Adipocyte (in vitro differentiated cells): ENCODE results near the gene AGR3.

Experiments
- DNase-seq: peaks from one replicate; pipeline ENCODE4 v3.0.0-alpha.2; 2015; ENCODE audit warnings: low read depth
- H3K27me3 ChIP-seq: replicated peaks from 2 replicates; pipeline ENCODE4 v1.7.0; 2013; ENCODE audit warnings: mild to moderate bottlenecking, low read length, moderate library complexity; ENCODE audit not compliant: control insufficient read depth, insufficient read depth
- H3K36me3 ChIP-seq: 2 replicates; pipeline ENCODE4 v1.7.0; 2013; ENCODE audit warnings: low read length, mild to moderate bottlenecking, moderate library complexity; ENCODE audit not compliant: control insufficient read depth, insufficient read depth, severe bottlenecking
- H3K4me1 ChIP-seq: 2 replicates; pipeline ENCODE4 v1.7.0; 2013; ENCODE audit warnings: mild to moderate bottlenecking, low read length, moderate library complexity; ENCODE audit not compliant: control insufficient read depth, insufficient read depth
- H3K4me3 ChIP-seq: 2 replicates; pipeline ENCODE4 v1.7.0; 2013; ENCODE audit warnings: mild to moderate bottlenecking, low read length, moderate library complexity
- H3K9ac ChIP-seq: 2 replicates; pipeline ENCODE4 v1.7.0; 2013; ENCODE audit warnings: mild to moderate bottlenecking, low read length, moderate library complexity
- H3K9me3 ChIP-seq: 2 replicates; pipeline ENCODE4 v1.7.0; 2013; ENCODE audit warnings: mild to moderate bottlenecking, low read length, moderate library complexity; ENCODE audit not compliant: control insufficient read depth

Gene AGR3

GRCh38 chr7:16833373-16833772 lies 48.4 kb downstream of the AGR3 start:
- H3K4me1 ChIP-seq, result no peaks in the 10 kb centered on the region
- no peak overlapping the region for H3K4me3 ChIP-seq
- H3K27me3 ChIP-seq, result no peaks in the 10 kb centered on the region
- no peak overlapping the region for H3K9ac ChIP-seq
- no peaks in the 10 kb centered on the region for H3K9me3 ChIP-seq
- no peaks in the 10 kb centered on the region for H3K36me3 ChIP-seq
- DNase-seq, result no peak

- Histone ChIP-seq H3K9ac (no peak overlapping the region), H3K27me3 (no peaks in the 10 kb centered on the region), H3K36me3 (no peaks in the 10 kb centered on the region), H3K9me3 (no peaks in the 10 kb centered on the region), H3K4me3 (no peak overlapping the region), H3K4me1 (no peaks in the 10 kb centered on the region)
- DNase-seq, result no peak
Observed at GRCh38 chr7:16826060-16826459, 55.7 kb downstream of the AGR3 start.

- Histone ChIP-seq H3K36me3 (no peaks in the 10 kb centered on the region), H3K4me1 (no peaks in the 10 kb centered on the region), H3K9me3 (no peaks in the 10 kb centered on the region), H3K27me3 (no peaks in the 10 kb centered on the region), H3K4me3 (no peak overlapping the region), H3K9ac (no peak overlapping the region)
- DNase-seq, result no peak
Observed at GRCh38 chr7:16822029-16822428, 59.8 kb downstream of the AGR3 start.

- H3K9me3 ChIP-seq, result no peaks in the 10 kb centered on the region
- DNase-seq, result no peak
- H3K27me3 ChIP-seq, result no peaks in the 10 kb centered on the region
- no peak overlapping the region for H3K9ac ChIP-seq
- no peaks in the 10 kb centered on the region for H3K4me1 ChIP-seq
- H3K4me3 ChIP-seq, result no peak overlapping the region
- no peaks in the 10 kb centered on the region for H3K36me3 ChIP-seq
Observed at GRCh38 chr7:16818732-16819131, 63.1 kb downstream of the AGR3 start.

GRCh38 chr7:16817536-16817935 lies 64.2 kb downstream of the AGR3 start:
- peak; percentile 45 for DNase-seq
- H3K36me3 ChIP-seq, result no peaks in the 10 kb centered on the region
- H3K4me3 ChIP-seq, result no peak overlapping the region
- H3K9me3 ChIP-seq, result no peaks in the 10 kb centered on the region
- no peak overlapping the region for H3K9ac ChIP-seq
- no peaks in the 10 kb centered on the region for H3K27me3 ChIP-seq
- no peaks in the 10 kb centered on the region for H3K4me1 ChIP-seq

- Histone ChIP-seq H3K27me3 (no peaks in the 10 kb centered on the region), H3K36me3 (no peaks in the 10 kb centered on the region), H3K4me1 (no peaks in the 10 kb centered on the region), H3K9ac (no peak overlapping the region), H3K4me3 (no peak overlapping the region), H3K9me3 (no peaks in the 10 kb centered on the region)
- no peak for DNase-seq
Observed at GRCh38 chr7:16816824-16817223, 65.0 kb downstream of the AGR3 start.

- Histone ChIP-seq H3K4me1 (no peaks in the 10 kb centered on the region), H3K9ac (no peak overlapping the region), H3K27me3 (no peaks in the 10 kb centered on the region), H3K4me3 (no peak overlapping the region), H3K9me3 (no peaks in the 10 kb centered on the region), H3K36me3 (no peaks in the 10 kb centered on the region)
- DNase-seq, result no peak
Observed at GRCh38 chr7:16815001-16815400, 66.8 kb downstream of the AGR3 start.

GRCh38 chr7:16813232-16813616 lies 68.6 kb downstream of the AGR3 start:
- H3K36me3 ChIP-seq, result no peaks in the 10 kb centered on the region
- DNase-seq, result no peak

GRCh38 chr7:16812542-16813231 lies 69.1 kb downstream of the AGR3 start:
- Histone ChIP-seq H3K9ac (no peak overlapping the region), H3K4me1 (no peaks in the 10 kb centered on the region), H3K4me3 (no peak overlapping the region), H3K27me3 (no peaks in the 10 kb centered on the region), H3K9me3 (no peaks in the 10 kb centered on the region), H3K36me3 (no peaks in the 10 kb centered on the region)
- DNase-seq, result no peak

More at GRCh38 chr7:16813232-16813616, 68.6 kb downstream of the AGR3 start:
- H3K9me3 ChIP-seq, result no peaks in the 10 kb centered on the region
- H3K9ac ChIP-seq, result no peak overlapping the region
- no peaks in the 10 kb centered on the region for H3K27me3 ChIP-seq
- H3K4me1 ChIP-seq, result no peaks in the 10 kb centered on the region
- no peak overlapping the region for H3K4me3 ChIP-seq

- Histone ChIP-seq H3K4me1 (no peaks in the 10 kb centered on the region), H3K9ac (no peak overlapping the region), H3K4me3 (no peak overlapping the region), H3K36me3 (no peaks in the 10 kb centered on the region), H3K9me3 (no peaks in the 10 kb centered on the region), H3K27me3 (no peaks in the 10 kb centered on the region)
- DNase-seq, result peak; percentile 70
Observed at GRCh38 chr7:16811551-16811950, 70.2 kb downstream of the AGR3 start.

- no peak overlapping the region for H3K4me3 ChIP-seq
- no peaks in the 10 kb centered on the region for H3K36me3 ChIP-seq
- H3K27me3 ChIP-seq, result no peaks in the 10 kb centered on the region
- no peaks in the 10 kb centered on the region for H3K4me1 ChIP-seq
- H3K9me3 ChIP-seq, result no peaks in the 10 kb centered on the region
- H3K9ac ChIP-seq, result no peak overlapping the region
- no peak for DNase-seq
Observed at GRCh38 chr7:16810573-16810972, 71.2 kb downstream of the AGR3 start.

GRCh38 chr7:16810112-16810511 lies 71.7 kb downstream of the AGR3 start:
- no peaks in the 10 kb centered on the region for H3K9me3 ChIP-seq
- no peaks in the 10 kb centered on the region for H3K4me1 ChIP-seq
- no peaks in the 10 kb centered on the region for H3K36me3 ChIP-seq
- DNase-seq, result no peak
- H3K27me3 ChIP-seq, result no peaks in the 10 kb centered on the region
- H3K9ac ChIP-seq, result no peak overlapping the region
- no peak overlapping the region for H3K4me3 ChIP-seq
